SKM-1 (cell line): Measurements from ENCODE around the gene CALY.

ENCODE experiments used
- DNase-seq: peaks from one replicate; lab custom pipeline; 2025; ENCODE audit not compliant: unreplicated experiment; lab: John Stamatoyannopoulos, UW

The CALY gene

GRCh38 chr10:133366751-133367150 is 30.1 kb upstream of the CALY start:
- DNase-seq: no peak

- no peak for DNase-seq
These were observed 29.4 kb upstream of the CALY start for GRCh38 chr10:133366130-133366478.

DNA sequence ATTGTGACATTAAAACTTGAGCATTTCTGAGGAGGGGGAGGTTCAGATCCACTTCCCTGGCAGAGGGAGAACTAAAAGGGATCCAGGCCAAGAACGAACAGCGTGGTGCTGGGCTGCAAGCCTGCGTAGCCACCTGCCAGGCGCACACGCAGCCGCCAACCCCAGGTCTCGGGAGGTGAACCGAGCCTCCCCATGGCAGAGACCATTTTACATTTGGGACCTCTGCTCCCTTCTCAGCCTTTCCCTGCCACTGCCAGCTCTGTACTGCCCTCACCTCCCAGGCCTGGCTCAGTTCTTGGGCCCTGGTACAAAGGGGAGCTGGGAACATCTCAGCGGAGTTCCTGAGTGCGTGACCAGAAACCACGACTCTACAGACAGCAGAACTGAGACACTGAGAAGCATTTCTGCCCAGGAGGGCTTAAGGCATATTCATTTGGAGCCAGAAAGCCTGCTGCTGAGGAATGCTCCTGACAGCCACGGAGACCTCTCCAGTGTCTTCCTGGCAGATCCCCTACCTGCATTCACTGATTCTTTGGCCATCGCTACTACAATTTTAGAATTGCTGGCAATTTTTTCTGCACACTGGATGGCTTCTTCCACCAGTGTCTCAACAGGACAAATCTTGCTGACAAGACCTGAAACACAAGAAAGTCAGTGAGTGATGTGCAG is 28.9 kb upstream of the CALY start:
- DNase-seq: no peak

DNA sequence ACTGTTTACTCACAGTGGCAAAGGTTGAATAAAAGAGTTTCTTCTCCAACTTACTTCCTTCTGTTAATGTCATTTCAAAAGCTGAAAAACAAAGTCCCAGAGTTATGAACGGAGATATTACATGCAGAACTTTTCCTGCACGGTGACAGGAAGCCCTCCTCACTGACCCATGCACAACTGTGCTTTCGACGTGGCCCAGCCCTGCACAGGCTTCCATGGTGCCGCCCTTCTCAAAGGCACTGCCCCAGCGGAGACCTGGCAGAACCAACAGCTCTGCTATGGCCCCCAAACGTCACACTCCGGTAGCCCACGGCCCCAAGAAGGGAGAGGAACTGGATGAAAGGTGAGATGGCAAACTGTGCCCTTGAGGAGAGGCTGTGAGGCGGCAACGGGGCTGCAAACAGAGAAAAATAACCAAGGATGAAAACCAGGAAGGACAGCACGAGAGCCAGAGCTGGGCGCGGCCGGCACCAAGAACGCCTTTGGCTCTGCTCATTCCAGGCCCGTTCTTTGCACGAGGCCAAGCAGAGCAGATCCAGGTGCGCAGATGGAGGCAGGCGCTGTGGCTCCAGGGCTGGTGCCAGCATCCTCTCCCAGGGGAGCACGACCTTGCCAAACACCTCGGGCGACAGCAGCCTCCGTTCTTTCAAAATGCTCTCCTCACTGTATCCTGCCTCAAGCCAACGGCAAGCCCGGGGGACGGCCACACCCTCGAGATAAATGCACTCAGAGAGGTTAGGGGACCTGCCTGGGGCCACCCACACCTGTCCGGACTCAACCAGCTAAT is 28.1 kb upstream of the CALY start:
- no peak for DNase-seq

GRCh38 chr10:133362846-133363245 is 26.1 kb upstream of the CALY start:
- no peak for DNase-seq

DNA sequence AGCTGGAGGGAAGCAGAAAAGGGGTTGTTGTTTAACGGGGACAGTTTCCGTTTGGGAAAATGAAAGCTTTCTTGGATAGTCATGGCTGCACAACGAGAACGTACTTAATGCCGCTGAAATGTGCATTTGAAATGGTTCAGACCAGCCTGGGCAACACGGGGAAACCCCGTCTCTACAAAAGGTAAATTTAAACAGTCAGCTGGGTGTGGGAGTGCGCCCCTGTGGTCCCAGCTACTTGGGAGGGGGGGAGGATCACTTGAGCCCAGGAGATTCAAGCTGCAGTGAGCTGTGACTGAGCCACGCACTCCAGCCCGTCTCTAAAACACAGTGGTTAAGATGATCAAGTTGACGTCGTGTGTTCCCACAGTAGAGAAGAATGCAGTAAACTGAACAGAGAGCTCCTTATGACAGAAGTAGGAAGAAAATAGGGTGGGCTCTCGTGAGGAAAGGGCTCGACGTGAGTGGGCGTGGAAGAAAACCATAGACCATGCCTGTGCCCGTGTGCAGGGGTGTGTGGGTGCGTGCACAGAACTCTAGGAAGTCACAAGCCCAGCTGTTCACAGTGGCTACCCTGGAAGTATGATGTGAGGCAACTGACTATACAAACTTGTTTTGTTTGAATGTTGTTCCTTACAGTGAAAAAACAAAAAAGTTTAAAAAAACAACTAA is 25.2 kb upstream of the CALY start:
- no peak for DNase-seq

GRCh38 chr10:133361227-133361626 is 24.5 kb upstream of the CALY start:
- DNase-seq: no peak

DNA sequence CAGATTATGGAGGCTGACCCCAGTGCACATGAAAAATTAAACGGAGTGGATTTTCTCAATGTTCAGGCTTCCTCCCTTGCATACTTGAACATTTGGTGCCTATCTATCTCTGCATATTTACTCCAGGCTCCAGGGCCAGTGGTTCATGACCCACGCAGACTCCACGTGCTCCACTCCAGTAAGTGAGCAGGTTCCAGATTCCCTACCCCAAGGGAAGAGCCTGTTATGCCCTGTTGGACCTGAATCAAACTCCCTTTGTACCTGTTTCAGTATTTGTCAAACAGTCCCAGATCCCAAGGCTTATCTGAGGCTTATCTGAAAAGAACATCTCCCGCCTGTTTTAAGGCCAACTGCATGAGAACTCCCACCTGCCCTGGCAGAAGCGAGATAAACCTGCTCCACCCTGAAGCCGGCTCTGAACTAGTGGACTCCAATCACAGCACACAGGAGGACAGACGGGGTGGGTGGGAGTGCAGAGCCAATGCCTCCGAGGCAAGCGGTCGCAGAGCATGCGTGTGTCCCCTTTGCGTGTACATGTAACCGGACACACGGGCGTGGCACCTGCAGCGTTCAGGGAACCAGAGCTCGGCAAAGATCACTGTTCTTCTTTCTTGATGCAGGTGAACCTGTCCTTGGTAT is 23.4 kb upstream of the CALY start:
- DNase-seq: no peak

DNA sequence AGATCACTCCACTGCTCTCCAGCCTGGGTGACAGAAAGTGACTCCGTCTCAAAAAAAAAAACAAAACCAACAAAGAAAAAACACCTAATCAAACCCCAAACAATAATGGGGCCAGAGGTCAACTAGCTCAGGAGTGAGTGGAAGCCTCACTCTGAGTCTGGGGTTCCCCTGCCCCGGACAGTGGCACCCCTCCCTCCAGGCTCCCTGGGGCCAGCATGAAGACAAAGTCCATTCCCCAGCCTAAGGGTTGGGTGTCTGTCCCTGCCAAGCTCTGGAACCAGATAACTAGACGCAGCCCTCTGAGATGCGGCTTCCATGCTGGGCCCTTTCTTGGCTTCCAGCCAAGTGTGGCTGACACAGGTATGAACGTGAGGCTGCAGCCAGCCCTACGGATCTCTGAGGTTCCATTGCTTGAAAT is 22.9 kb upstream of the CALY start:
- no peak for DNase-seq

DNA sequence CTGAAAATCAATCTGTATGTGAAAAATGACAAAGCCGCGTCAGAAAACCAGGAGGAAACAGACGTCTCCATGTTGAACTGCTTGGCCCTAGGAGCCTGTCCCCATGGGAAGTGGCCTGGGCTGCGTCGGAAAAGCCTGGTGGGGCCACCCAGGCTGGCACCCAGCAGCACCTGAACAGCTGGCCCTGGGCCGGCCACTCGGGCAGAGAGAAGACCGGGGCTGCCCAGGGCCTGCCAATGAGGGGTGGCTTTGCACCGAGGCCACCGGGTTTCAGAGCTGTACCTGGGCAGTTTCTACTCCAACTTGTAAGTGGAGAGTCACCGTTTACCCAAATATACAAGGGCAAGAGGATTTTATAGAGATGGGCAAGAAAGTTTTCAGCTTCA is 22.2 kb upstream of the CALY start:
- no peak for DNase-seq

DNA sequence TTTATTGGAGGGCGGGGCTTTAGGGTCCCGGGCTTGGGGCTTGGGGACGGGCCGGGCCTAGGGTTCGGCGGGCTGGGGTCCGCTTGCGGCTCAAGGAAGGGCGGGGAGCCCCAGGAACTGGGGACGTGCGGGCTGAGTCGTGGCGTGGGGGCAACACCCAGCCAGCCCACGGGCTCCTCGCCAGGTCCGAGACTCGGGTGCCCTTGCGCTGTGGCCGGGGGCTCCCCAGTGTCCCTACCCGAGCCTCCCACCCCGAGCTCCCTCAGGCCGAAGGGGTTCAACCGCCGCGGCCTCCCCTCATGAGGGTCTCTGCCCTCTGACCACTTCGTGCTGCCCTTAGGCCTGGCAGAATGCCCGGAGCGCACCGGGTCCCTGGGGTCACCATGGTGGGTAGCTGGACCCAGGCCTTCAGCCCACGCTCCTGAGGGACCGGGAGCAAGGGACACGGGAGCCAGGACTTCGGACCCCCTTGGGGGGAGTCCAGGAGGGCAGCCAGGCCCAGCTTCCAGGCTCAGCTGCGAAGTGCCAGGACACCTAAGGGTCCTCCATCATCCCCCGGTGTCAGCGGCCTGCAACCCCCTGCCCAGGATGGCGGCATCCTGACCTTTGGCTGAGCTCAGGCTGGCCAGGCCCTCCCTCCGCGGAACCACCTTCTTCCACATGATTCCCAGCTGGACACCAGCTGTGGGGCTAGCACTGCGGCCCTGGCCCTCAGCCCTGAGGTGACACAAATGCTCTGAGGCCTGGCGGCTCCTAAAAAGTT is 21.6 kb upstream of the CALY start:
- DNase-seq: no peak

DNA sequence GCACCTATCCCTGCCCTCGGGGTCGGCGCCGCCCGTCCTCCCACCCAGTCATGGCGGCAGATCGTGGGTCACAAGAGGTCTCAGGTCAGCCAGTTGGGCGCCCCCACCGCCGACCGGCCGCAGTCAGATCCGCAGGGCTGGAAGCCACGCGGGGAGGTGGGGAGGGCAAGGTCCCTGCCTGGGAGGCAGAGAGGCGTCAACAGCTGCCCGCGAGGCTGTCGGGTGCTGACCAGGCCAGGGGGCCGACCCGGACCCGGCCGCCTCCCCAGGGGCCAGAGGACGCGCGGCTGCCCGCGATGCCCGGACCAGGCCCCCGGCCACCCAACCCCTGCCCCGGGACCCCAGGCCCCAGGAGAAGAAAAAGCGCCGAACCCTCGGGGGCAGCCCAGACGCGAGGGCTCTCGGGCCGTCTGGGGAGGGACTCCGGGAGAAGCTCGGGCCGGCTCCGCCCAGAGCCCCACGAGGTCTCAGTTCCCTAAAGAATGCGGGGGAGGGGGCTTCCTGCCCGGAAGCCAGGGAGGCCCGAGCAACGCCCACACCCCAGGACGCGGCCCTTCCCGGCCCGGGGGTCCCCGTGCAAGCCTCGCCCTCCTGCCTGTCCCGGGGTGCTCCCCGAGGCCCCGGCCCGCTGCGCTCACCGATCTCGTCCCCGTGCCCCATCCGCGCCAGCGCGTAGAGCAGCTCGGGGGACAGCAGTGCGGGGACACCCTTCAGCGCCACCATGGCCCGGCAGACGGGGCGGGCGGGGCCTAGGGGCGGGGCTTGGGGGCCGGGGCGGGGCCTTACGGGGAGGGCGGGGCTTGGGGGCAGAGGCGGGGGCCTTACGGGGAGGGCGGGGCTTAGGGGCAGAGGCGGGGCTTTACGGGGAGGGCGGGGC is 20.8 kb upstream of the CALY start, which contains the start of gene FUOM:
Gene FUOM, minus strand, starts transcription at position 735 of the 877 bp plus-strand sequence. Its CDS starts 12 bp downstream, at position 723.
- DNase-seq: peak; percentile 66

GRCh38 chr10:133356549-133357284 is 20.0 kb upstream of the CALY start:
- no peak for DNase-seq

- no peak for DNase-seq
These were observed 19.3 kb upstream of the CALY start for GRCh38 chr10:133355991-133356390.

DNA sequence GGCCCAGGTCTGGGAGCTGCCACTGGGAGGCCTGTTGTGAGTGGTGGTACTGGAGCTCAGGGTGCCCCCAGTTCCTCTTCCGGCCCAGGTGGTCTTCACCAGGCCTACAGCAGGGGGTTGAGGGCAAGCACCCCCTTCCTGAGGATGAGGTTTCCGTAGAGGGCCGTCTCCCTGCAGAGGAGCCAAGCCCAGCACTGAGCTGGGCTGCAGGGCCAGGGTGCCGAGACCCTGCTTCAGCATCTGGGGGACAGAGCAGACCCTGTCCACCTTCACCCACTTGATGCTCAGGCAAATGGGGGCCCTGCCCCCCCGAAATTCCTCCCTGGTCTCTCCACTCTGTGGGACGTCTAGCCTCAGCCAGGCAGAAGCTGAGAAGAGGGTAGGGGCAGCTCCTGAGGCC is 18.6 kb upstream of the CALY start:
- no peak for DNase-seq

DNA sequence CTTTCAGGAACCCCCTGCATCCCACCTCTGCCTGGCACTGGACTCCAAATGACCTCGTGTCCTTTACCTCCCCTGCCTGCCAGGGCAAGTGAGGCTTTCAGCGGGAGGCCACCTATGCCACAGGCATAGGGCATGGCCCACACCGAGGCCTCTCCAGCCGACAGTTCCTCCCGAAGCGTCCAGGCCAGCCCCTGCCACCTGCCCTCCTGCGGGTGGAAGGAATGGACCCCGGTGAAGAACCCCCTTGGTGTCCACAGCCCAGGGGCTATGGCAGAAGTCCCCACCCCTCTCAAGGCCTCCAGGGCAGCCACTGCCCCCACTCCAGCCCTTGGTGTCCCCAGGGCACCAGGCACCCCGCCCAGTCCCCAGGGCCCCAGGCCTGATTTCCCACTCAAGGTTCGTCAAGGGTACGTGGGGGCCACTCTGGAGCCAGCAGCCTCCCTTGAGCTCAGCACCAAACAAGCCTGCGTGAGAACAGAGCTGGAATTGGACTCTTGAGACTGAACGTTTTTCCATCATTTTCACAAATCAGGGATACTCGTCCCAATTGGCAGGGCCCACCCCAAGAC is 18.1 kb upstream of the CALY start:
- no peak for DNase-seq

DNA sequence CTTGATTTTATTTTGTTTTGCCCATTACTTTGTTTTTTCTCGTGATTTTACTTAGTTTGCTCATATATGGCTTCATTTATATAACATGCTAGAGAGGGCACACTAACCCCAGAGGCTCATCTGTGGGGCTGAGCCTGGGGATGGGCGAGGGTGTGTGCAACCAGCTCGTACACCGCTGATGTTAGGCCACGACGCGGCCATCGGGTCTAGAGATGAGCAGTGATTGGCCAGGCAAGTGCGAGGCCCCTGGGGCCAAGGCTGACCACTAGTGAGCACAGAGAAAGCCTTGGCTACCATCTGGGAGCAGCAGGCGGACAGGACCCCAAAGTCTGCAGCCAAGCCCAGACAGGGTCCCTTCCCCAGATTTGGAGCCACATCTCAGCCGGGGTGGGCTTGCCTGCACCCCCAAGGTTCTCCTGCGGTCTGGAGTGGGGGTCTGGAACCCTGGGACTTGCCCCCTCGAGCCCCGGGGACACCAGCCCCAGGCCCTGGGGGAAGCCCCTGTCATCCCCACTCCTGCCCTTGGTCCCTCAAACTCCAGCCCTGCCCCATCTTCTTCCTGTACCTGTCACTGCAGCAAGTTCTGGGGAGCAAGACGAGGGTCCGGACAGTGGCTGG is 17.4 kb upstream of the CALY start:
- DNase-seq: no peak

DNA sequence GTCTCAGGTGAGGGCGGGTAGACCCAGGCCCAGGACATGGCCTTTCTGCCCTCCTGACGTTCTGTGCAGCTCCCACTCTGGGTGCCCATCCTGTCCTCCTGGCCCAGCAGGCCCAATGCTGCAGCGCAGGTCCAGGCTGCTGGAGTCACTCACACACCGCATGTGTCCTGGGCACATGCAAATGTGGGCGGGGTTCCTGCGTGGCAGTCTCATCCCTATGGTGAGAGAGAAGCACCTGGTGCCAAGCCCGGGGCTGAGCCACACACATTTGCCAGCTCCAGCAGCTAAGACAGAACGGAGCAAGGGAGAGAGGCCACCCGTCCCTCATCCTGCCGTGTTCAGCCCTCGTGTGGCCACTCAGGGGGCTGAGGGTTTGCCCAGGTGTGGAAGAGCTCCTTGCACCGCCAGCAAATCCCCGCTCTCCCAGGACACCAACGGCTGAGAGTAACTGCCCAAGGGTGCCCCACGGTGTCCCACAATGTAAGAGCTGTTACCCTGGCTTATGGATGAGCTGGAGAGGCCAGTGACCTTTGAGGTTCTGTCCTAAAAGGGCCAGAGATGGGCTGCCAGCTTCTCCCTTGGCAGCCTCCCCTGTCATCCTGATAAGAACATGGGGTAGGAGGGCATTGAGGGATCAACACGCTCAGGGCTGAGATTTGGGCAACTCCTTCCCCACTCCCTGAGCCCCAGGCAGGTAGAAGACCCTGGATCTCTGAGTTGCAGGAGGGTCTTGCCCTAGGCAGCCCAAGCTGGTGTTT is 16.7 kb upstream of the CALY start:
- no peak for DNase-seq
